NCI-H526 (cell line): ENCODE measurements around the gene SCUBE3.

Experiments
- DNase-seq, 2 experiments: peaks; one replicate each; lab custom pipeline; 2025; lab: John Stamatoyannopoulos, UW

Gene SCUBE3

DNA sequence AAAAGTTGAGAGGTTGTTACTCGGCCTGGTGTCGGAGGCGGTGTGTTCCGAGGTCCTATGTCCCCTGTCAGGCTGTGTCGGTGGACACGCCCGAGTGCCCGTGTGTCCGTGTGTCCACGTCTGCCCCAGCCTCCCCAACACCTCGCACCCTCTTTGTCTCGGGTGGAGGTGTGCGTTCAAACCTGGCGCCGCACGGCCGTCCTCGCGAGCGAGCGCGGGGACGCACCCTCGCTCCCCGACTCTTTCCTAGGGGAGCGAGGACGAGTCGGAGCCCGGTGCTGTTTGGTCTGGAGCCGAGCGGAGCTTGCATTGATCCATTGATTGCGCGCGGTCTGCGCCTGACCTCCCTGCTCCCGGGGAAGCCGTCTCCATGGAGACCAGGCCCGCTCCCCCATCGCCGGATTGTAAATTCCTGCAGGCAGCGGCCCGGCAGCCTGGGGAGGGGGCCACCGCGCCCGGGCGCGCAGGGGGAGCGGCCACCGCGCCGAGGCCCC lies 411 bp upstream of the SCUBE3 start:
- DNase-seq = peak in 1 of 2 experiments; percentile 47

- DNase-seq = no peak
Observed at GRCh38 chr6:35214869-35215664, 1.3 kb downstream of the SCUBE3 start.

DNA sequence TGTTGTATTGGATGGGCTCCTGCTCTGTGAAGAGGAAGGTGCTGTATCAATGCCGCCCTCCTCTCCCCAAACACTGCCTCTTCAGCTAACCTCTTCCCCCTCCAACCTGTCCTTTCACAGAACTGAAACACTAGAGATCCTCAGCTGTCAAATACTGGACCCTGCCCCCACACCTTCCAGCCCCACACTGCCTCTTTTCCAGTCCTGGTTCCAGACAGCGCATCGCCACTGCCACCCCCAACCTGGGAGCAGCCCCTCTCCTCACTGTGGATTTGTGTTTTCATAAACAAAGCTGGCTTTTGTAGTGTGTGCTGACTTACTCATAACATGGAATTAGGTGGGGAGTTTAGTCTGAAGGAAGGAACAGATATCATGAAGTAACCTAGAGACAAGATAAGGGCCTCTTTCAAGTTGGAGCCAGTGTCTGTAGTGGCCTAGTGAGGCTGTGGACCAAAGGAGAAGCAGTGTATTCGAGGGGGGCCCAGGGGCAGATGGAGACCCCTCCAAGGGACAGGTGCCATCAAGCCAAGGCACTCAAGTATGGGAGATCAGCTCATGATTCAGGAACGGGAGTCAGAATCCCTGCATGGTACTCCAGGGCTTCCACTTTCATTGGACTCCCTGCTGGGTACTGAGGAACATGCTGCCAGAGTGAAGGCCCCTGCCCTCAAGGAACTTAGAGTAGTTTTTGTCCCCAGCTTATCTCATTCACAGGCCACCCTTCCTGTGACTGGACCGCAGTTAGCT lies 2.1 kb downstream of the SCUBE3 start:
- no peak for DNase-seq

- DNase-seq = no peak
Observed at GRCh38 chr6:35216412-35216732, 2.6 kb downstream of the SCUBE3 start.

DNA sequence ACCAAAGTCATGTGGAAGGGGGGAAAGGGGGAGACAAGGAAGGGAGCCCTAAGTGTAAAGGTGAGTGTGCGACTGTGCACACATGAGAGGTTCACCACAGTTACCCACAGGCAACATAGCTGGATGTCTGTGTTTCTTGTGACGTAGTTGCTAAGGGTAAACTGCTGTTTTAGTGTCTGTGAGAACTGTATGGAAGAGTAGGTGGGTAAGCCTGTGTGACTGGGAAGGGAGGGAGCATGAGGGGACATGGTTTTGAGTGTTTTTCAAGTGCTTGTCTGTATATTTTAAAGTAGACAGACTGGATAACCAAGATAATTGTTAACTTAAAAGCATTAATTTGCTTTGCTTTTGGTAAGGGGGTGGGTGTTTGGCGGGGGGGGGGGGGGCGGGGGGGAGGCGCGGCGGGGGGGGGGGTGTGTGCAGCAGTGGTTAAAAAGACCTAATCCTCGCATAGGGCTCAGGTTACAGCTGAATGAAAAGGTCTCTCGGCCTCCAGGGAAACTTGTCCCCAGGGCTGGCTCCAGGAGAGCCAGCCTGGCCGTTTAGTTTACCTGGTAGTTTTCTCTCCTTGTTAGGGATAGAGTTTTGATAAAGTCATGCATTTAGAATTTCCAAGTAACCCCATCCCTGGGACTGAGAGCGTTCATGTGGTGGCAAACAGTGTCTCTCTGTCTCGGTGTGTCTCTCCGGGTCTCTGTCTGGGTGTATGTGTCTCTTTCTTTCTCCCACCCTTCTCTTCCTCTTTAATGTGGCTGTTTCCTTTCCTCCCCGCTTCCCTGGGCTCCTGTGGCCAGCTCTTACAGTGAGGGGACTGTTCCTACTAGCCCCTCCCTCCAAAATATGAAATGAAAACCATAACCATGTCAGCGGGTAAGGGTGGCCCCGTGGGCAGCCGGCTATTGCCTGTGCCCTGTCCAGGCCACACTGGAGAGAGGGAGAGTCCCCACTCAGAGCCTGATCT lies 3.4 kb downstream of the SCUBE3 start:
- peak in 1 of 2 experiments; percentile 35 for DNase-seq

GRCh38 chr6:35218021-35218420 lies 4.3 kb downstream of the SCUBE3 start:
- no peak for DNase-seq

DNA sequence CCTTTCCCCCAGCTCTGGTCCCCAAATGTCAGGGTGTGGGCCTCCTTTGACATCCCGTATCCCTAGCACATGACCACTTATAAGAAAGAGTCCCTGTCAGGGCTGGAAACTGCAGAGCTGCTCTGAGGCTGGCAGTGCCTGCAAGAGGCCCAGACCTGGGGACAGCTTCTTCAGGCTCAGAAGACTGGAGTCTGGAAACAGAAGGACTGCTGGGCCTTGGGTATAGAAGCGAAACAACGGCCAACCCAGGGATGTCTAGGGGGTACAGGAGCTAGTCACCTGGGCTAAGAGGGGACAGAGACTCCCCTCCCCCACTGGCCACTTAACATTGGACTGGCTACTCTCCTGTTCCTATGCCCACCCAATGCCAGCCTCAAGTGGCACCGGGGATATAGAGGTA lies 4.7 kb downstream of the SCUBE3 start:
- no peak for DNase-seq

- DNase-seq = no peak
Observed at GRCh38 chr6:35219683-35220326, 6.0 kb downstream of the SCUBE3 start.

DNA sequence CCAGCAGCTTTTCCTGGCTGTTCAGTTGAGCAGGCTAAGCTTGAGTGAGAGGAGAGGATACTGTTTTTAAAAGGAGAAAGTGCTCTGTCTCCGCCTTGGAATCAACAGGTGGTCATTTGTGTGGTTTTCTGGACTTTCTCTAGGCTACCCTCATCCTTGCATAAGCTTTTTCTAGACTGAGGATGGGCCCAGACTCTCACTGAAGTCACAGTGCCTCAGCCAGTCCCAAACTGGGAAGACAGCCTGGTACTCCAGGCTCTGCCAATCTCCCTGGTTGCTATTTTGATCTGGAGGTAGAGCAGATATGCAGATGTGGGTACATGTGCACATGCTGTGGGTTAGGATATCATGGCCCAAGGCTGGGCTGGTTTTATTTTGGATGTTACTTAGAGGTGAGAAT lies 7.0 kb downstream of the SCUBE3 start:
- DNase-seq = no peak

DNA sequence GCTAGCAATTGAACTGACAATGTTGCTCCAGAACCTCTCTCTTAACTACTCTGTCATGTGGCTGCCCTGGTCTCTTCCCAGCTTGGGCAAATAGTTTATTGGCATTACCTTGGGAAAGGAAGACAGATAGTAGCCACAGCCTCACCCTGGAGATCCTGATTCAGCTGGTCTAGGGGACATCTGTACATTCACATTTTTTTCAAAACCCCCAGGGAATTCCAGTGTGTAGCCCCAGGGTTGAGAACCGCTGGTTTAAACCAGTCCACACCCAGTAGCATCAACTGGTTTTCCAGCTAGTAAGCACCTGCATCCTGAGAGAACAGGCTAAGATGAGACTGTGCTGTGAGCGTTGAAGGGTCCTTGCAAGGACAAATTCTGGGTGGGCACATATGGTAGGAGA lies 9.6 kb downstream of the SCUBE3 start:
- peak in 1 of 2 experiments; percentile 30 for DNase-seq

GRCh38 chr6:35224720-35225119 lies 11.0 kb downstream of the SCUBE3 start:
- no peak for DNase-seq

DNA sequence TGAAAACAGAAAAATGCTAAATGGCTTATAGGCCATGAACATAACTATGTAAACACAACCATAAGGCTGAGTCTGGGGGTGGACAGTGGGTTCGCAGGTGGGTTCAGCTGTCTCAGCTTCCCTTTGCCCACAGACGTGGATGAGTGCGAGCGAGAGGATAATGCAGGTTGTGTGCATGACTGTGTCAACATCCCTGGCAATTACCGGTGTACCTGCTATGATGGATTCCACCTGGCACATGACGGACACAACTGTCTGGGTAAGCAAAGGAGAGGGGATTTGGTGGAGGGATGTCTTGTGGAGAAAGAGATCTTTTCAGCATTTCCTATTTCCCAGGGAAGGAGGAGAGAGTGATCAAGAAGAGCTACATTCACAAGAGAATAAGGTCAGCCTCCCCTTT lies 14.7 kb downstream of the SCUBE3 start:
- DNase-seq = no peak

GRCh38 chr6:35229304-35229703 lies 15.5 kb downstream of the SCUBE3 start:
- no peak for DNase-seq

- no peak for DNase-seq
Observed at GRCh38 chr6:35230498-35230897, 16.7 kb downstream of the SCUBE3 start.

- DNase-seq = no peak
Observed at GRCh38 chr6:35230950-35231349, 17.2 kb downstream of the SCUBE3 start.

- DNase-seq = no peak
Observed at GRCh38 chr6:35231563-35231962, 17.8 kb downstream of the SCUBE3 start.

DNA sequence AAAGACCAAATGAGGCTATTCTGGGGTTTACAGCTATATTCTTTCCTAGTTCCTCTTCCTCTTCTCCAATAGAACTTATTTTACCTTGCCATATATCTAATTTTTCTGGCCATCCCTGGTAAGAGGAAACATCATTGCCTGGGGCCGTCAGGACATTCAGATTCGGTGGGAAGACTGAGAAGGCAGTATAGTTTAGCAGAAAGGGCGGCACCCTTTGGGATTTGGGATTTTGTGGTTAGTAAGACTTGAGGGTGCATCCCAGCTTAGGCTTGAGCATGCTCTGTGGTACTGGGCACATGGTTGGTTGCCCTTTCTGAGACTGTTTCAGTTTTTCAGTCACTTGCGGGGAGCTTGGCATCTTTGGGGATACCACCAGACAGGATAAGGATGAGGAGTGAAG lies 21.1 kb downstream of the SCUBE3 start:
- DNase-seq = no peak

DNA sequence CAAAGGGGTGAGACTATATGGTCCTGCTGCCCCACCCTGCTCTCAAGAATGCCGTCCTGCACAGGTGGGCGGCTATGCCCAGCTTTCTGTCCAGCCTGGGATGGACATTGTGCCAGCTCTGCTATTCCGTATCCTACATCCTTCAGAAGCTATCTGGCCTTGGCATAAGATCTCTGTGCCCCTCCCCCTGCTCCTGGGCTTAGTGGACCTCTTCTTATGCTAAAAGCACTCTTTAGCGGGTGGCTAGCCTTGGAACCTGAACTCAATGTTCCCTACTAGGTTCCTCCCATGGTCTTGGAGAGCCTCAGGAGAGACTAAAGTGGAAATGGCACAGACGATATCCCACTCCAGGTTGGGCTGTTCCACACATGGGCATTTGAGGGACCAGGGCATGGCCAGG lies 22.5 kb downstream of the SCUBE3 start:
- DNase-seq = no peak

GRCh38 chr6:35237476-35237875 lies 23.7 kb downstream of the SCUBE3 start:
- DNase-seq = no peak

GRCh38 chr6:35238843-35239289 lies 25.1 kb downstream of the SCUBE3 start:
- DNase-seq = no peak

DNA sequence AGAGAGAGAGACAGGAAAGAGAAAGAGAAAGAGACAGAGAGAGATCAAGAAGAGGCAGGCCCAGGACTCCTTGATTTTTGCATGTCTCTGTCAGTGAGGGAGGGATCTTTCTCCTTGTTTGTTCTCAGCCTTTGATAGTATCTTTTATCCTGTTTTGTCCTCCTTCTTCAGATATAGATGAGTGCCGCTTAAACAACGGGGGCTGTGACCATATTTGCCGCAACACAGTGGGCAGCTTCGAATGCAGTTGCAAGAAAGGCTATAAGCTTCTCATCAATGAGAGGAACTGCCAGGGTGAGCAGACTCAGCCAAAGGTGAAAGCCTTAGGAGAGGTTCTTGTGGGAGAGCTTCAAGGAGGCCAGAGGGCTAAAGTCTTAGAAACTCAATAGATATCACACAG lies 25.8 kb downstream of the SCUBE3 start:
- no peak for DNase-seq
